Activated effector memory CD4-positive, alpha-beta T cell treated with Interleukin-2 at 50 U/mL for 16 hours (primary cell): Measurements from ENCODE around the gene CTPS2.

Experiments used
- DNase-seq: peaks from one replicate; pipeline ENCODE4 v3.0.0-alpha.2; 2020

The CTPS2 gene

DNA sequence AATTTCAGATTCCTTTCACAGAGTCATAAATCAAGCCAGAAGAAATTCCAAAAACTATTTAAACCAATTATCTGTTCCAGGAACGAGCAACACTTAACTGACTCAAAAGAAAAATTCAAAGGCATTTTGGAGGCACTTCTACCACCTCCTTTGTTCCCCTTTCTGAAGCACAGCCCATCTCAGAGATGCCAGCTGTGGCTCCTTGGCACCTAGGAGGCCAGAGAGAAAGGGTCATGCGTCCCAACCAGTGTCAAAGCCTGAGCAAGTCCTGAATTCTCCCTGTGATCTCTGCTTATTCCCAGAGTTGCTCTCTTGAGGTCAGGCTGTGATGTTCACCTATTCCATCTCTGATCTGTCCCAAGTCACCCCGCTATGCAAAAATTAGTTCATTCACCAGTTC is 167.5 kb downstream of the CTPS2 start:
- no peak for DNase-seq
